GM12801 (cell line): ENCODE measurements around the gene GFPT2.

Experiments
- TF ChIP-seq, protein P1 (sequence below): IDR thresholded peaks from one replicate; pipeline ENCODE4 v1.5.1; 2011; ENCODE audit warnings: control low read depth; ENCODE audit not compliant: insufficient read length; ENCODE audit errors: extremely low read depth

Gene GFPT2

DNA sequence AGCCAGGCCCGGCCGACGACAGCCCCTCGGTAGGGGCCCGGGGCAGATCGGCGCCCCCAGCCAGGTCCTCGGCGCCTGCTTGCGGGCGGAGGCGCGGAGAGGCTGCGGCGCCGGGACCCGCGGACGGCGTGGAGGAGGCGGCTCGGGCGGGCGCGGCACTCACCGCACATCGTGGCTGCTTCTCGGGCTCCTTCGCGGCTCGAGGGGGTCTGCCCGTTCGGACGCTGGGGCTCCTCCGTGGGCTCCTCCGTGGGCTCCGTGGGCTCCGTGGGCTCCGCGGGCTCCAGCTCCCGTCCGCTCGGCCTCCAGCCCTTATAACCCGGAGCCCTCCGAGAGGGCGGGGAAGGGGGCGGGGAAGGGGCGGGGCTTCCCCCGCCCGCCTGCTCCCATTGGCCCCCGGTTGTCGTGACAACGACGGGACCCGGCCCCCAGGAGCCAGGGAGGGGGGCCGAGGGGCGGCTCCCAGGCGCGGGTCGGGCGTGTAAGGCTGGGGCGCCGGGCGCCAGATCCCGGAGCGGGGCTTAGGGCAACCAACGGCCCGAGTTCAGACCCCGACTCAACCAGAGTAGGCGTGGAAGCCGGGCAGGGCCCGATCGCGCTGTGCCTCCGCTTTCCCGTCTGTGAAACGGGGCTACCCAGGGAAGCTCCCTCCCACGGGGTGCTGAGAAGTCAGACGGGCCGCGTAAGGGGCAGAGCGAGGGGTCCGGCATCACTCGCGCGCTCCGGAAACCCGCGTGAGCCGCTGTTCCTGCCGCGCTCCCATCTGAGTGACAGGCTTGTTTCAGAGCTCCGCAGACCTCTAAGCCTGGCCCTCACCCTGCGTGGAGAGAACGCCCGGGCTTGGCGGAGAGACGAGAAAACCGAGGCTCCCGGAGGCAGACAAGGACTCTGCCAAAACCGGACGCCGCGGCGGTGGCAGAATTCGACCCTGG is at the start of gene GFPT2:
TSS of gene GFPT2 (minus strand) at position 289 of the 932 bp plus-strand sequence. CDS start at position 170, 119 bp downstream.
- TF ChIP-seq, protein P1, sequence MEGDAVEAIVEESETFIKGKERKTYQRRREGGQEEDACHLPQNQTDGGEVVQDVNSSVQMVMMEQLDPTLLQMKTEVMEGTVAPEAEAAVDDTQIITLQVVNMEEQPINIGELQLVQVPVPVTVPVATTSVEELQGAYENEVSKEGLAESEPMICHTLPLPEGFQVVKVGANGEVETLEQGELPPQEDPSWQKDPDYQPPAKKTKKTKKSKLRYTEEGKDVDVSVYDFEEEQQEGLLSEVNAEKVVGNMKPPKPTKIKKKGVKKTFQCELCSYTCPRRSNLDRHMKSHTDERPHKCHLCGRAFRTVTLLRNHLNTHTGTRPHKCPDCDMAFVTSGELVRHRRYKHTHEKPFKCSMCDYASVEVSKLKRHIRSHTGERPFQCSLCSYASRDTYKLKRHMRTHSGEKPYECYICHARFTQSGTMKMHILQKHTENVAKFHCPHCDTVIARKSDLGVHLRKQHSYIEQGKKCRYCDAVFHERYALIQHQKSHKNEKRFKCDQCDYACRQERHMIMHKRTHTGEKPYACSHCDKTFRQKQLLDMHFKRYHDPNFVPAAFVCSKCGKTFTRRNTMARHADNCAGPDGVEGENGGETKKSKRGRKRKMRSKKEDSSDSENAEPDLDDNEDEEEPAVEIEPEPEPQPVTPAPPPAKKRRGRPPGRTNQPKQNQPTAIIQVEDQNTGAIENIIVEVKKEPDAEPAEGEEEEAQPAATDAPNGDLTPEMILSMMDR = no peak

DNA sequence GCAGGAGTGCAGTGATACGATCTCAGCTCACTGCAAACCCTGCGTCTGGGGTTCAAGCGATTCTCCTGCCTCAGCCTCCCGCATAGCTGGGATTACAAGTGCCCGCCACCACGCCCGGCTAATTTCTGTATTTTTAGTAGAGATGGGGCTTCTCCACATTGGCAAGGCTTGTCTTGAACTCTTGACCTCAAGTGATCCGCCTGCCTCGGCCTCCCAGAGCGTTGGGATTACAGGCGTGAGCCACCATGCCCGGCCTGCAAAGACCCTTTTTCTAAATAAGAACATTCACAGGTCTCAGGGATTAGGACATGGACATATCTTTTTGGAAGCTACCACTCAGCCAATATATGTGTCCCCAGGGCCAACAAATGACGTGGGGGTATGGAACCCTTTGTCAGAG is 49.6 kb upstream of the GFPT2 start:
- TF ChIP-seq, protein P1 = no peak

DNA sequence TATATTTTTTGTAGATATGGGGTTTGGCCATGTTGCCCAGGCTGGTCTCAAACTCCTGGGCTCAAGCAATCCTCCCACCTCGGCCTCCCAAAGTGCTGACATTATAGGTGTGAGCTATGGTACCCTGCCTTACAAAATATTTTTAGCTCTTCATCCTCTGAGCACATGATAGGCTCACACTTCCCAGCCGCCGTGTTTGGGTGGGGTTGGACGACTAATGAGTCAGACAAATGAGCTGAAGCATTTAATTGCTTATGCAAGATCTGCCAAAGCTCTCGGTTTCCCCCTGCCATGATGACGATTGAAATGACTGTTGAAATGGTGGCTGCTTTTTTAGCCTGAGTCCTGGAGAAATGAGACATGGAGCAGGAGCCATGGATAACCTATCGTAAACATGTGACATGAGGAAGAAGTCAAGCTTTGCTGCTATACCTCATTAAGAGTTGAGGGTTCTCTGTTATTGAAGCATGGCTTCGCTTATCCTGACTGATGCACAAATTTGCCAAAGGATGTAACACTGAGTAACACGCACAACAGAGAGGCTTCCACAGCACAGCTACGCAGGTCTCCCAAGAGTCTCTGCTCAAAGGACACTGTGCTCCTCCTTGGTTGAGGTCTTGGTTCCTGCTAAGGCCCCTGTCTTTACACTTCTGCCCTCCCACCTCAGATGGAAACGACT is 48.2 kb upstream of the GFPT2 start:
- TF ChIP-seq, protein P1 = no peak

DNA sequence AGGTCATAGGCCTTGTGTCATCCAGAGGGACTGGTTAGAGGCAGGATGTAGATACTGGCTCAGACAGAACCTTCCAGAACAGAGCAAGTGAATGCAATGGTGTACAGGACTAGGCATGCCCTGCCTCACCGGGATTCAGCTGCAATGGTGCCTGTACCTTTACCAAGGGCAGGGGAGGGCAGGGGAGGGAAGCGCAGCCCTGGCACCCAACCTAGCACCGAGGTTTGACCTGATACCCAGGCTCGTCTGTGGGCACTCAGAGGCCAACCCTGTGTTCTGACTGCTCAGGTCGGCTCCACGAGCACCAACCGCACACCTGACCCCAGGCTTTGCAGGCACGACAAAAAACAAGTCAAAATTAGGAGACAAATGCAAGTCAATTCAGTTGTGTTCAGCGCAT is 47.3 kb upstream of the GFPT2 start:
- TF ChIP-seq, protein P1 = no peak

DNA sequence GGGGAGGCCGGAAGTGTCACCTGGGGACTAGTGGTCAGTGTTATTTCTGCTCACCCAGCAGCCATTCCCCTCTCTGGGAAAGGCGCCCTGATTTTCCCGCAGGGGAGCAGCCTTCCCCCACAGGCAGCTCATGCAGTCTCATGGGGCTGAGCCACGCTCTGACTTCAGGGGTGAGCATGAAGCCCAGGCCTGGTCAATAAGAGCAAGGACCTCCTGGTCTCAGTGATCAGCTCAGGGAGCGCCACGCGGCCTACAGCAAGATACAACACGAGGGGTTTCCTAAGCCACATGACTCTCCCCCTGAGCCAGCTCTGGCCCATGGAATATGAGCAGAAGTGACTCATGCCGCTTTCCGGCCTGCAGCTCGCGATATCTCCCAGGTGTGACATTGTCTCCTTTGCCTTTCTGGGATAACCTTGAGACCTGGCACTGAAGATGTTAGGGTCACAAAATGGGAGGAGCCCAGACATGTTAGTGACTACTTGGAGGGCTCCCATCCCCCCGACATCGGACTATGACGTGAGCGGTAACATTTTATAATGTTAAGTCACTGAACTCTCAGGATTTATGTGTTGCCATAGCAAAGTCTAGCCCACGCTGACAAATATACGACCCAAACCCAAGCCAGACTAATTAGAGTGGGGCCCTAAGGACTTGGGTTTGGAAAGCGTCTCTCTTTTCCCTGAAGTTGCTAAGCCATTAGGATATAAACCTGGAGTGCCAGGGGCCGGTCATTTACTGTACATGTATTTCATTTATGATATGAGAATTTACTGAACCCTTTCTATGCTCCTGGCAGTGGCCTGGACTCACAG is 46.5 kb upstream of the GFPT2 start:
- TF ChIP-seq, protein P1 = no peak

DNA sequence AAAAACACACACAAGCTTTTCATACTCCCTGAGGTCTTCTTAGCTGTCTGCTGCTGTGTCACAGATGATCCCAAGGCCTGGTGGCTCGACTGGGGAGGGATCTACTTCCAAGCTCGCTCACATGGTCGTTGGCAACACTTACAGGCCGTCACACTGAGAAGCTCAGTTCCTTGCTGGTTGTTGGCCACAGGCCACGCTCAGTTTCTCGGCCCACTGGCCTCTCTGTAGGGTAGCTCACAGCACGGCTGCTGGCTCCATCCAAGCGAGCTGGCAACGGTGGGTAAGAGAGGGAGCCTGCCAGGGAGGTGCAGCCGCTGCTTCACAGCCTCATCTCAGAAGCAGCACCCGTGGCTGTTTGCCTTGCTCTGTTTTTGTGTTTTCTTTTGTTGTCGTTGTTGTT is 43.8 kb upstream of the GFPT2 start:
- TF ChIP-seq, protein P1 = no peak
